GM23338 (cell line): ENCODE measurements around the gene AFAP1L2. TPM values are rescaled to one million over a fixed set of nuclear protein-coding genes. Genes with fewer than 3 reads are reported as not detected.

ENCODE experiments used
- ATAC-seq: fragments of 200-7000 bp; cut with Tn5 transposase; 3 replicates; pipeline ENCODE4 v1.9.1; 2020
- DNase-seq: peaks from one replicate; pipeline ENCODE4 v3.0.0-alpha.2; 2015; ENCODE audit warnings: low spot score
- H2AFZ ChIP-seq: fragments of 200-600 bp; sonication (generic); 2 replicates; pipeline ENCODE4 v1.8.0; 2016; ENCODE audit warnings: antibody characterized with exemption, mild to moderate bottlenecking, moderate library complexity
- H3F3A ChIP-seq: fragments of 200-600 bp; sonication (generic); replicated peaks from 2 replicates; pipeline ENCODE4 v1.8.0; 2017; ENCODE audit warnings: antibody characterized with exemption, mixed run types, low read depth
- H3K27ac ChIP-seq: fragments of 200-600 bp; sonication (generic); 2 replicates; pipeline ENCODE4 v1.6.1; 2016; ENCODE audit warnings: low read depth
- H3K27me3 ChIP-seq: fragments of 200-600 bp; sonication (generic); 2 replicates; pipeline ENCODE4 v1.8.0; 2016; ENCODE audit warnings: mild to moderate bottlenecking, mixed run types, moderate library complexity; ENCODE audit not compliant: insufficient read depth
- H3K36me3 ChIP-seq: fragments of 200-600 bp; sonication (generic); 2 replicates; pipeline ENCODE4 v1.8.0; 2016; ENCODE audit warnings: mild to moderate bottlenecking; ENCODE audit not compliant: insufficient read depth
- H3K4me1 ChIP-seq: fragments of 200-600 bp; sonication (generic); 2 replicates; pipeline ENCODE4 v1.8.0; 2016; ENCODE audit warnings: mild to moderate bottlenecking, moderate library complexity; ENCODE audit not compliant: insufficient read depth
- H3K4me2 ChIP-seq: fragments of 200-600 bp; sonication (generic); 2 replicates; pipeline ENCODE4 v1.7.1; 2017; ENCODE audit warnings: mixed run types
- H3K4me3 ChIP-seq: fragments of 200-600 bp; sonication (generic); 2 replicates; pipeline ENCODE4 v1.6.1; 2016; ENCODE audit warnings: mixed run types
- H3K79me2 ChIP-seq: fragments of 200-600 bp; sonication (generic); replicated peaks from 2 replicates; pipeline ENCODE4 v1.8.0; 2017; ENCODE audit warnings: mild to moderate bottlenecking; ENCODE audit not compliant: insufficient read depth
- H3K9me2 ChIP-seq: fragments of 200-600 bp; sonication (generic); 2 replicates; pipeline ENCODE4 v1.8.0; 2017; ENCODE audit not compliant: insufficient read depth
- H4K20me1 ChIP-seq: fragments of 200-600 bp; sonication (generic); replicated peaks from 2 replicates; pipeline ENCODE4 v1.8.0; 2017; ENCODE audit warnings: mild to moderate bottlenecking; ENCODE audit not compliant: insufficient read depth
- H3K27ac Mint-ChIP-seq: 2 replicates; pipeline ENCODE4 v1.8.0; 2020; ENCODE audit warnings: inconsistent platforms, mild to moderate bottlenecking, moderate library complexity, mixed read lengths
- H3K27me3 Mint-ChIP-seq: 3 replicates; pipeline ENCODE4 v1.8.0; 2022; ENCODE audit warnings: low read depth, mild to moderate bottlenecking, moderate library complexity, mixed read lengths, inconsistent platforms; ENCODE audit not compliant: insufficient read depth, poor library complexity
- H3K36me3 Mint-ChIP-seq: 3 replicates; pipeline ENCODE4 v1.8.0; 2021; ENCODE audit warnings: low read depth, mild to moderate bottlenecking, inconsistent platforms, moderate library complexity, mixed read lengths
- H3K4me1 Mint-ChIP-seq: 3 replicates; pipeline ENCODE4 v1.8.0; 2020; ENCODE audit warnings: mild to moderate bottlenecking, inconsistent platforms, mixed read lengths
- H3K4me3 Mint-ChIP-seq: 3 replicates; pipeline ENCODE4 v1.8.0; 2021; ENCODE audit warnings: moderate library complexity, mild to moderate bottlenecking, inconsistent platforms, mixed read lengths
- H3K9me3 Mint-ChIP-seq: 3 replicates; pipeline ENCODE4 v1.8.0; 2020; ENCODE audit warnings: moderate library complexity, mild to moderate bottlenecking, inconsistent platforms, mixed read lengths
- CREB1 ChIP-seq: fragments of 250-450 bp; sonication (Bioruptor Pico); IDR thresholded peaks from 2 replicates; pipeline ENCODE4 v1.5.0; 2020; ENCODE audit warnings: low read depth, mild to moderate bottlenecking, moderate library complexity
- EZH2phosphoT487 ChIP-seq: fragments of 200-600 bp; sonication (generic); IDR thresholded peaks from one replicate; pipeline ENCODE4 v1.8.1; 2018; ENCODE audit warnings: antibody characterized with exemption; ENCODE audit not compliant: unreplicated experiment
- JUNB ChIP-seq: IDR thresholded peaks from one replicate; pipeline ENCODE4 v1.6.1; 2016; ENCODE audit warnings: antibody characterized with exemption; ENCODE audit not compliant: unreplicated experiment
- NANOG ChIP-seq: IDR thresholded peaks from 2 replicates; pipeline ENCODE4 v1.6.1; 2016; ENCODE audit warnings: antibody characterized with exemption, borderline replicate concordance
- POLR2AphosphoS5 ChIP-seq: IDR thresholded peaks from 2 replicates; pipeline ENCODE4 v1.6.1; 2016; ENCODE audit warnings: antibody characterized with exemption, low read depth
- REST ChIP-seq: IDR thresholded peaks from one replicate; pipeline ENCODE4 v1.6.1; 2018; ENCODE audit warnings: antibody characterized with exemption; ENCODE audit not compliant: unreplicated experiment
- STAT1 ChIP-seq: IDR thresholded peaks from one replicate; pipeline ENCODE4 v1.6.1; 2016; ENCODE audit warnings: antibody characterized with exemption; ENCODE audit not compliant: unreplicated experiment
- ZNF114 ChIP-seq: fragments of 250-450 bp; sonication (Bioruptor Pico); IDR thresholded peaks from 2 replicates; pipeline ENCODE4 v1.5.0; 2020; ENCODE audit warnings: mild to moderate bottlenecking, moderate library complexity
- polyA plus RNA-seq: library from polyadenylated mRNA; unstranded; fragments of >200 nt; fragmentation: Nextera tagmentation; extraction: Ambion mirVana; gene quantifications from 2 replicates; pipeline ENCODE4 v1.2.1, GENCODE V29; 2016
- total RNA-seq: library from RNA; depleted of rRNA; stranded (reverse); fragments of >200 nt; shearing (Covaris generic); gene quantifications from 2 replicates; pipeline ENCODE4 v1.2.3, GENCODE V29; 2014

Gene AFAP1L2
- total and polyA plus RNA-seq, 2 experiments from 2014 or later, result 2.3 to 6.5 TPM

GRCh38 chr10:114246679-114247305, 157.5 kb downstream of the AFAP1L2 start:
- DNase-seq (no peak), ATAC-seq (no peak)
- H3K36me3 ChIP-seq, result no peaks in the 10 kb centered on the region
- H4K20me1 ChIP-seq, result no peaks in the 10 kb centered on the region
- Mint-ChIP-seq H3K27ac (no peak overlapping the region), H3K9me3 (no peaks in the 10 kb centered on the region; the same call in 1 of the 3 replicates), H3K4me3 (no peak overlapping the region), H3K36me3 (no peaks in the 10 kb centered on the region), H3K27me3 (peaks cover 10% of the 10 kb centered on the region), H3K4me1 (peaks cover 7% of the 10 kb centered on the region)
- H3K27ac ChIP-seq, result no peak overlapping the region
- no peaks in the 10 kb centered on the region for H3K79me2 ChIP-seq
- no peak overlapping the region for H3K4me2 ChIP-seq
- H3F3A ChIP-seq, result no peaks in the 10 kb centered on the region
- no peaks in the 10 kb centered on the region for H3K9me2 ChIP-seq
- no peaks in the 10 kb centered on the region for H3K27me3 ChIP-seq
- TF ChIP-seq ZNF114, result no peak
- TF ChIP-seq REST, result no peak
- TF ChIP-seq CREB1 (CRISPR knock-in tag), result no peak
- no peak for TF ChIP-seq STAT1
- TF ChIP-seq EZH2phosphoT487, result no peak
- no peak for TF ChIP-seq NANOG
- no peak for TF ChIP-seq JUNB
- H2AFZ ChIP-seq, result no peak overlapping the region
- no peaks in the 10 kb centered on the region for H3K4me1 ChIP-seq
- H3K4me3 ChIP-seq, result no peak overlapping the region

GRCh38 chr10:114245121-114245791, 159.0 kb downstream of the AFAP1L2 start:
- peaks cover 10% of the 10 kb centered on the region for H3K4me1 Mint-ChIP-seq
- no peaks in the 10 kb centered on the region for H3K36me3 ChIP-seq
- peaks cover 10% of the 10 kb centered on the region for H3K27me3 ChIP-seq
- TF ChIP-seq EZH2phosphoT487 (no peak), REST (no peak), NANOG (no peak), POLR2AphosphoS5 (no peak)
- H3K79me2 ChIP-seq, result no peaks in the 10 kb centered on the region
- no peak overlapping the region for H3K4me2 ChIP-seq
- ATAC-seq (no peak), DNase-seq (no peak)
- no peaks in the 10 kb centered on the region for H4K20me1 ChIP-seq
- H3K9me3 Mint-ChIP-seq, result no peaks in the 10 kb centered on the region; the same call in 2 of the 3 replicates
- H3K36me3 Mint-ChIP-seq, result no peaks in the 10 kb centered on the region
- no peak overlapping the region for H3K4me3 ChIP-seq
- no peak overlapping the region for H3K27ac ChIP-seq
- no peak overlapping the region for H2AFZ ChIP-seq
- H3K4me3 Mint-ChIP-seq, result no peak overlapping the region
- no peaks in the 10 kb centered on the region for H3F3A ChIP-seq
- no peak overlapping the region for H3K27ac Mint-ChIP-seq
- H3K9me2 ChIP-seq, result no peaks in the 10 kb centered on the region
- peaks cover 2% of the 10 kb centered on the region; the same call in 1 of the 2 replicates for H3K4me1 ChIP-seq
- peaks cover 14% of the 10 kb centered on the region for H3K27me3 Mint-ChIP-seq
